ENCODE measurements around the gene NOSIP.
A peak's percentile ranks its signal among the peaks of the same experiment; 100 is the strongest.

Gene NOSIP

GRCh38 chr19:49599378-49600295 is 19.3 kb upstream of the NOSIP start:
- Mint-ChIP-seq H3K9me3 (no peaks in the 10 kb centered on the region), H3K27ac (peak overlapping the region; percentile 54 to 67), H3K4me3 (no peak overlapping the region), H3K4me1 (peaks cover 18% of the 10 kb centered on the region), H3K27me3 (no peaks in the 10 kb centered on the region)
- DNase-seq (no peak), ATAC-seq (no peak)

DNA sequence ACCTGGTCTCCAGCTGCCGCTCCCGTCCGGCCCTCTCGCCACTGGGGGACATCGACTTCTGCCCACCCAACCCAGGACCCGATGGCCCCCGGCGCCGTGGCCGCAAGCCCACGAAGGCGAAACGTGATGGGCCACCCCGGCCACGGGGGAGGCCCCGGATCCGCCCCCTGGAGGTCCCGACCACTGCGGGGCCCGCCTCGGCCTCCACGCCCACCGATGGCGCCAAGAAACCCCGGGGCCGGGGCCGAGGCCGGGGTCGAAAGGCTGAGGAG is 17.3 kb upstream of the NOSIP start:
- peaks cover 37% of the 10 kb centered on the region for H3K4me1 Mint-ChIP-seq
- H3K27me3 Mint-ChIP-seq, result no peaks in the 10 kb centered on the region

GRCh38 chr19:49596954-49597702 is 16.8 kb upstream of the NOSIP start:
- peaks cover 42% of the 10 kb centered on the region for H3K4me1 Mint-ChIP-seq
- H3K27me3 Mint-ChIP-seq, result no peaks in the 10 kb centered on the region
- no peak overlapping the region for H3K4me3 Mint-ChIP-seq
- ATAC-seq (no peak), DNase-seq (no peak)
- no peak overlapping the region for H3K27ac Mint-ChIP-seq
- no peaks in the 10 kb centered on the region for H3K9me3 Mint-ChIP-seq

More for the DNA sequence above, 17.3 kb upstream of the NOSIP start:
- no peak for ATAC-seq
- no peak overlapping the region for H3K4me3 Mint-ChIP-seq
- no peak overlapping the region for H3K27ac Mint-ChIP-seq
- no peaks in the 10 kb centered on the region for H3K9me3 Mint-ChIP-seq
- no peak for DNase-seq

- DNase-seq, result no peak
- Mint-ChIP-seq H3K27ac (peak overlapping the region in 1 of 2 donors; percentile 96), H3K9me3 (no peaks in the 10 kb centered on the region), H3K4me1 (peaks cover 42% of the 10 kb centered on the region), H3K4me3 (no peak overlapping the region), H3K27me3 (no peaks in the 10 kb centered on the region)
- ATAC-seq, result no peak
These were observed 16.1 kb upstream of the NOSIP start for GRCh38 chr19:49596407-49596806.

GRCh38 chr19:49595819-49596404 is 15.6 kb upstream of the NOSIP start:
- DNase-seq, result no peak
- Mint-ChIP-seq H3K4me1 (peaks cover 37% of the 10 kb centered on the region), H3K27ac (peak overlapping the region in 1 of 2 donors; percentile 93), H3K9me3 (no peaks in the 10 kb centered on the region), H3K4me3 (no peak overlapping the region), H3K27me3 (no peaks in the 10 kb centered on the region)
- ATAC-seq, result no peak

- no peaks in the 10 kb centered on the region for H3K27me3 Mint-ChIP-seq
- no peaks in the 10 kb centered on the region for H3K9me3 Mint-ChIP-seq
- H3K4me3 Mint-ChIP-seq, result no peak overlapping the region
- no peak overlapping the region for H3K27ac Mint-ChIP-seq
- ATAC-seq, result no peak
- peaks cover 33% of the 10 kb centered on the region for H3K4me1 Mint-ChIP-seq
- no peak for DNase-seq
These were observed 14.8 kb upstream of the NOSIP start for GRCh38 chr19:49594993-49595818.

- ATAC-seq, result no peak
- peaks cover 35% of the 10 kb centered on the region for H3K4me1 Mint-ChIP-seq
- no peaks in the 10 kb centered on the region for H3K27me3 Mint-ChIP-seq
- no peaks in the 10 kb centered on the region for H3K9me3 Mint-ChIP-seq
- H3K27ac Mint-ChIP-seq, result peak overlapping the region; percentile 87 to 91
- H3K4me3 Mint-ChIP-seq, result peak overlapping the region; percentile 87 to 96
- no peak for DNase-seq
These were observed 14.0 kb upstream of the NOSIP start for GRCh38 chr19:49594157-49594992.

GRCh38 chr19:49593233-49594113 is 13.1 kb upstream of the NOSIP start:
- Mint-ChIP-seq H3K27me3 (no peaks in the 10 kb centered on the region), H3K4me1 (peaks cover 44% of the 10 kb centered on the region)
- peak; percentile 64 for ATAC-seq

DNA sequence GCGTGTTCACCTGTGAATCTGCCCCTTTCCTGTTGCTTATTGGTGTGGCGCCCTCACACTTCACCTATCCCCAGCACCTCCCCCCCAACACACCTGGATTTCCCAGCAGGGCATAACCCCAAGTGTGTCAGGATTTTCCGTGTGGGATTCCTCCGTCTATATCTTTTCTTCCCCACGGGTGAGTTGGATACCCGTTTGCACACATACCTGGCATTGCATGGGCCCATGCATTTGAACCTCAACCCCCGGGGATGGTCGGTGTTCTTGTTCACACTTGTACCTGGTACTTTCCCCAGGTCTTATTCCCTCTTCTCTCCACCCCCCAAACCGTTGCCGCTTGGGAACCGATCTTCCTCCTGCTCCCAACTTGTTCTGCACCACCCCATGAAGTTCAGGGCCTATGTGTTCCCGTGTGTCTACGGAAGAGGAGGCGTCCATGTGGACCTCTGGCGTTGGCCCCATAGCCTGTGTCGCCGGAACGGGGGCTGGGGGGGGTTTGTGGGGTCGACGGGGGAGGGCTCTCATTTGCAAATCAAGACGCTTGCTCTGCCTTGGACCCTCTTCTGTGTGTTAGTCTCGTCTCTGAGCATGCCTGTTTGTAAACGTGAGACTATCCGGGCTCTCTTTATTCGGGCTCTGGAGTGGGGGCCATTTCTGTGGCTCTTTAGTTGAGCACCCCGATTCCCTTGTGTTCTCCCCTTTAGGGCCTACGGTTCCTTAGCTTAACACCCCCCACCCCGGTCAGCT is 12.3 kb upstream of the NOSIP start:
- DNase-seq (peak; percentile 41 to 54), ATAC-seq (no peak)
- peaks cover 49% of the 10 kb centered on the region for H3K4me1 Mint-ChIP-seq
- H3K27me3 Mint-ChIP-seq, result no peaks in the 10 kb centered on the region
- peak overlapping the region; percentile 87 to 96 for H3K4me3 Mint-ChIP-seq
- no peaks in the 10 kb centered on the region for H3K9me3 Mint-ChIP-seq
- peak overlapping the region; percentile 87 to 92 for H3K27ac Mint-ChIP-seq

More at GRCh38 chr19:49593233-49594113, 13.1 kb upstream of the NOSIP start:
- Mint-ChIP-seq H3K4me3 (peak overlapping the region; percentile 87 to 96), H3K9me3 (no peaks in the 10 kb centered on the region), H3K27ac (peak overlapping the region; percentile 87 to 91)
- peak; percentile 91 to 94 for DNase-seq

DNA sequence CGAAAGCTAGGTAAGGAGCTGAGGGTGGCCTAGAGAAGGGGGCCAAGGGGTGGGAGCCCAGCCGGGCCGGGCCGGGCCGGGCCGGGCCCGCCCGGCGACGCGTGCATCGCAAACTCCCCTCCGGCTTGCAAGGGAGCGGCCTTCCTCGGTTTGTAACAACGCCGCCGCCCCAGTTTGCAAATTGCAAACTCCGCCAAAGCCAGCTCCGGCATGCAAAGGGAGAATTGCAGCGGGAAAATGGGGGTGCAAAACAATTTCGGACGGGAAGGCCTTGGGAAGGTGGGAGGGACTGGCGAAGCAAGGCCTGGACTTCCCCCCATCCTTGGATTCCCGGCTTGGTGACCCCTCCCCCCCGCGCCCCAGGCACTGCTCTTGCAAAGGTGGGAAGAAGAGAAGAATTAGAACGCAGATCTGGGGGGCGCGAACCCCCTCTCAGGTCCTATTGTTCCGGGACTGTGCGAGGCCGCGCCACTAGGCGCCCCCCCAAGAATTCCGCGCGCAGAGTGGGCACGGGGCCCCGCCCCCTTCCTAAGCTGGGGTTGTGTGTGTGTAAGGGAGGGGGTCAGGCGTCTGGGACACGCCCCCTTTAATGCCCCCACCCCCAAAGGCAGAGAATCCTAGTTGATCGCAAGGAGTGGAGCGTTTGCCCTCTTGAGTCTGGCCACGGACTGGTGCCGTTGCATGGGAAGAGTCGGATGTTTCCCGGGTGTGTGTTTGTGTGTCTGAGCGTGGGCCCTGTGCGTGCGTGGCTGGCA is 11.6 kb upstream of the NOSIP start:
- no peak for ATAC-seq
- no peaks in the 10 kb centered on the region for H3K27me3 Mint-ChIP-seq
- peak overlapping the region; percentile 84 to 92 for H3K27ac Mint-ChIP-seq
- peak overlapping the region; percentile 87 to 96 for H3K4me3 Mint-ChIP-seq
- DNase-seq, result peak; percentile 58 to 71
- no peaks in the 10 kb centered on the region for H3K9me3 Mint-ChIP-seq
- H3K4me1 Mint-ChIP-seq, result peaks cover 49% of the 10 kb centered on the region

DNA sequence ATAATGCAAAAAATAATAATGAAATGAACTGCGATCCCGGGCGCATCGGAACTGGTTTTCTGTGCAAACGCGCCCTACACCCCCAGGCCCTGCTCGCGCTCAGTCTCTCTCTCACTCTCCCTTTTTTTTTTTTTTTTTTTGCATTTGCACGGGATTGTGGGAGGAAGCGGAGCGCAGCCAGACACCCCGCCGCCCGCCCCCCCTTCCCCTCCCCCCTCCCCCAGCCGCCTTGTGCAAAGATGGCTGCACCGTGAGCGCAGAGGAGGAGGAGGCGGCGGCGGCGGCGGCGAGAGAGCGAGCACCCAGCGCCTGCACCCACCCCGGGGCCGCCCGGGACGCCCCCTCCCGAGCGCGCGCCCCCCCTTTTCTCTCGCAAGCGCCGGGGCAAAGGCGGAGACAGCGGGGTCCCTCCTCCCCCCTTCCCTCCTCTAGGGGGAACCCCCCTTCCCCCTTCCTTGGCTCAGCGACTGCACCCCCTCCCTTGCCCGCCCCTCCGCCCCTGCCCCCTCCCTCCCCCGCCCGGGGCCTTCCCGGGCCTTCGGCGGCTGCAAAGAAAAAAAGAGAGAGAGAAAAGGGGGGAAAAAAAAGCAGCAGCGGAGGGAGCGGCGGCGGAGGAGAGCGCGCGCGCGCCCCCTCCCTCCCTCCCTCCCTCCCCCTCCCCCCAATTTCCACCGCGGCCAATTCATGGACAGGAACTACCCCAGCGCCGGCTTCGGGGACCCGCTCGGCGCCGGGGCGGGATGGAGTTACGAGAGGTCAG is 10.8 kb upstream of the NOSIP start, which contains the start of gene PRR12:
Gene PRR12, plus strand, starts transcription at position 212 of the 760 bp plus-strand sequence. Its CDS starts 473 bp downstream, at position 685.
- Mint-ChIP-seq H3K4me3 (peak within 1 kb of the TSS; percentile 87 to 96), H3K9me3 (no peaks in the 10 kb centered on the region), H3K27ac (peak within 1 kb of the TSS; percentile 84 to 92), H3K4me1 (peaks cover 49% of the 10 kb centered on the region), H3K27me3 (no peaks in the 10 kb centered on the region)
- DNase-seq (peak; percentile 80 to 82), ATAC-seq (peak; percentile 29)

Data from stimulated activated naive CD8-positive, alpha-beta T cell treated with anti-CD3 and anti-CD28 coated beads, Interleukin-15, amount 100 ng/mL, for 72 hours (primary cell).